Renal pelvis (tissue), 12 donors: ENCODE measurements around the gene TMEM214. TPM values are rescaled to one million over a fixed set of nuclear protein-coding genes. Genes with fewer than 3 reads are reported as not detected.

Experiments
- DNase-seq: peaks from one replicate; pipeline ENCODE4 v3.0.0-alpha.2; 2013
- long read RNA-seq, 16 experiments: transcript quantifications; one replicate each; lab custom pipeline, GENCODE V29; 2026
- polyA plus RNA-seq, 3 donors: library from polyadenylated mRNA; unstranded; fragments of 120-200 nt; gene quantifications; one replicate each; pipeline ENCODE4 v1.2.1, GENCODE V29; 2013; ENCODE audit not compliant: insufficient read length in 3 of 3

The TMEM214 gene, protein sequence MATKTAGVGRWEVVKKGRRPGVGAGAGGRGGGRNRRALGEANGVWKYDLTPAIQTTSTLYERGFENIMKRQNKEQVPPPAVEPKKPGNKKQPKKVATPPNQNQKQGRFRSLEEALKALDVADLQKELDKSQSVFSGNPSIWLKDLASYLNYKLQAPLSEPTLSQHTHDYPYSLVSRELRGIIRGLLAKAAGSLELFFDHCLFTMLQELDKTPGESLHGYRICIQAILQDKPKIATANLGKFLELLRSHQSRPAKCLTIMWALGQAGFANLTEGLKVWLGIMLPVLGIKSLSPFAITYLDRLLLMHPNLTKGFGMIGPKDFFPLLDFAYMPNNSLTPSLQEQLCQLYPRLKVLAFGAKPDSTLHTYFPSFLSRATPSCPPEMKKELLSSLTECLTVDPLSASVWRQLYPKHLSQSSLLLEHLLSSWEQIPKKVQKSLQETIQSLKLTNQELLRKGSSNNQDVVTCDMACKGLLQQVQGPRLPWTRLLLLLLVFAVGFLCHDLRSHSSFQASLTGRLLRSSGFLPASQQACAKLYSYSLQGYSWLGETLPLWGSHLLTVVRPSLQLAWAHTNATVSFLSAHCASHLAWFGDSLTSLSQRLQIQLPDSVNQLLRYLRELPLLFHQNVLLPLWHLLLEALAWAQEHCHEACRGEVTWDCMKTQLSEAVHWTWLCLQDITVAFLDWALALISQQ
- polyA plus RNA-seq = 10 to 100 TPM; 62.3 to 68.9 (median 66.7) TPM
- long read RNA-seq, donor 1, transcript TMEM214-201 (17 exons, 2,990 nt) = major isoform, 7 of 9 reads
- long read RNA-seq, donor 1, partial matches to known transcripts = 0 of 9 reads
- long read RNA-seq, donor 1, other reads (novel, unspliced or antisense) = 0 of 9 reads
- long read RNA-seq, donor 2, transcript TMEM214-208 (3 exons, 1,967 nt) = minor isoform, 5 of 25 reads
- long read RNA-seq, donor 2, transcript TMEM214-201 (17 exons, 2,990 nt) = major isoform, 7 of 25 reads
- long read RNA-seq, donor 2, transcript TMEM214-210 (2 exons, 900 nt) = minor isoform, 5 of 25 reads
- long read RNA-seq, donor 2, partial matches to known transcripts = 8 of 25 reads
- long read RNA-seq, donor 2, other reads (novel, unspliced or antisense) = 0 of 25 reads
- long read RNA-seq, donor 3, partial matches to known transcripts = 0 of 8 reads
- long read RNA-seq, donor 3, other reads (novel, unspliced or antisense) = 0 of 8 reads
- long read RNA-seq, donor 4, partial matches to known transcripts = 0 of 8 reads
- long read RNA-seq, donor 4, other reads (novel, unspliced or antisense) = 0 of 8 reads
- long read RNA-seq, donor 5, partial matches to known transcripts = 0 of 5 reads
- long read RNA-seq, donor 5, other reads (novel, unspliced or antisense) = 0 of 5 reads
- long read RNA-seq, donor 6, partial matches to known transcripts = 36 of 42 reads
- long read RNA-seq, donor 6, other reads (novel, unspliced or antisense) = 0 of 42 reads
- long read RNA-seq, donor 7, transcript TMEM214-201 (17 exons, 2,990 nt) = major isoform, 5 of 56 reads
- long read RNA-seq, donor 7, transcript TMEM214-208 (3 exons, 1,967 nt) = major isoform, 5 of 56 reads
- long read RNA-seq, donor 7, partial matches to known transcripts = 41 of 56 reads
- long read RNA-seq, donor 7, other reads (novel, unspliced or antisense) = 0 of 56 reads
- long read RNA-seq, donor 8, partial matches to known transcripts = 7 of 10 reads
- long read RNA-seq, donor 8, other reads (novel, unspliced or antisense) = 0 of 10 reads
- long read RNA-seq, donor 9, partial matches to known transcripts = 0 of 6 reads
- long read RNA-seq, donor 9, other reads (novel, unspliced or antisense) = 0 of 6 reads
- long read RNA-seq, donor 10, transcript TMEM214-201 (17 exons, 2,990 nt) = major isoform, 6 of 10 reads
- long read RNA-seq, donor 10, partial matches to known transcripts = 0 of 10 reads
- long read RNA-seq, donor 10, other reads (novel, unspliced or antisense) = 0 of 10 reads
- long read RNA-seq, donor 11, partial matches to known transcripts = 6 of 7 reads
- long read RNA-seq, donor 11, other reads (novel, unspliced or antisense) = 0 of 7 reads
- long read RNA-seq, donor 12, transcript TMEM214-201 (17 exons, 2,990 nt) = major isoform, 9 of 30 reads
- long read RNA-seq, donor 12, partial matches to known transcripts = 16 of 30 reads
- long read RNA-seq, donor 12, other reads (novel, unspliced or antisense) = 0 of 30 reads
- long read RNA-seq, donor 13, partial matches to known transcripts = 29 of 33 reads
- long read RNA-seq, donor 13, other reads (novel, unspliced or antisense) = 0 of 33 reads
- long read RNA-seq, donor 14 = 0 reads
- long read RNA-seq, donor 15, transcript TMEM214-201 (17 exons, 2,990 nt) = major isoform, 14 of 52 reads
- long read RNA-seq, donor 15, partial matches to known transcripts = 34 of 52 reads
- long read RNA-seq, donor 15, other reads (novel, unspliced or antisense) = 0 of 52 reads
- long read RNA-seq, donor 16, transcript TMEM214-208 (3 exons, 1,967 nt) = major isoform, 5 of 11 reads
- long read RNA-seq, donor 16, partial matches to known transcripts = 0 of 11 reads
- long read RNA-seq, donor 16, other reads (novel, unspliced or antisense) = 0 of 11 reads

DNA sequence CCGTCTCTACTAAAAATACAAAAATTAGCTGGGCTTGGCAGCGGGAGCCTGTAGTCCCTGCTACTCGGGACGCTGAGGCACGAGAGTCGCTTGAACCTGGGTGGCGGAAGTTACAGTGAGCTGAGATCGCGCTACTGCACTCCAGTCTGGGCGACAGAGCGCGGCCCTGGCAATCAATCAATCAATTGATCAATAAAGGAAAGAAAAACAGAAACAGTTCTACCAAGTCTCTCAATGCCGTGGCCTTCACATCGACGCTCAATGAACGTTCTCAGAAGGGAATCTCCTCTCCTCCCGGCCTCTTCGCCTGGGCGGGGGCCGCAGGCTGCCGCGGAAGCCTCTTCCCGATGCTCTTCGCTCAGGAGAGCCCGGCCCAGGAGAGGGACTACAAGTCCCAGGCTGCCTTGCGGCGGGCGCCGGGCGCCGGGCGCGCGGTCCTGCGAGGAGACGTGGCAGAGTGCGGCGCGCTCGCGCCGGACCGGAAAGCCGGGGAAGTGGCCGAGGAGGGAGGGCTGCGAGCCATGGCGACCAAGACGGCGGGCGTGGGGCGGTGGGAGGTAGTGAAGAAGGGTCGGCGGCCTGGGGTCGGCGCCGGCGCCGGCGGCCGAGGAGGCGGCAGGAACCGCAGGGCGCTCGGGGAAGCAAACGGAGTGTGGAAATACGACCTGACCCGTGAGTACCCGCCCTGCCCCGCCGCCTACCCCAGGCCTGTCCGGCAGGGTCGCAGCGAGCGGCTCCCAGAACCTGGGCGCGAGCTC lies at the start of gene TMEM214:
Gene TMEM214, plus strand, starts transcription at position 471 of the 758 bp plus-strand sequence. Its CDS starts 51 bp downstream, at position 522.
- peak; percentile 78 for DNase-seq

- DNase-seq = no peak
Observed at GRCh38 chr2:26983746-26984145, 49.0 kb upstream of the TMEM214 start.

GRCh38 chr2:26985807-26986206 lies 47.0 kb upstream of the TMEM214 start:
- DNase-seq = no peak

DNA sequence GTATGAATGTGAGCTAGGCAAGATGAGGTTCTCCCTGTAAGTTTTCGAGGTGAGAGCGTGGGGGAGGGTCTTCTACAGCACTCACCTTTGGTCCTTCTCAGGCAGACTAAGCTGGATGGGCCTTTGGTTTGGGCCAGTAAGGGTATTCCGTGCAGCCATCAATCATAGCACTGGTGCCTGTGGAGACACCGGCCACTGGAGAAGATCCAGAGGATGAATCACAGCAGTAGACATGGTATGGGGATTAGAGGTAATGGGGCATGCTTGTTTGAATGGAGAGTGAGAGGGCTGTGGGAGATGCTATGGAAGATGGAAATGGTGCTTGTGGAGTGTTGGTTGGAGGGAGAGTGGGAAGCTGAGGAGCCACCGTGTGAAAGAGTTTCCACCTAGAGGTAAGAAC lies 46.2 kb upstream of the TMEM214 start:
- DNase-seq = no peak

GRCh38 chr2:26988058-26988860 lies 44.5 kb upstream of the TMEM214 start:
- DNase-seq = no peak

- no peak for DNase-seq
Observed at GRCh38 chr2:26989156-26989555, 43.6 kb upstream of the TMEM214 start.

DNA sequence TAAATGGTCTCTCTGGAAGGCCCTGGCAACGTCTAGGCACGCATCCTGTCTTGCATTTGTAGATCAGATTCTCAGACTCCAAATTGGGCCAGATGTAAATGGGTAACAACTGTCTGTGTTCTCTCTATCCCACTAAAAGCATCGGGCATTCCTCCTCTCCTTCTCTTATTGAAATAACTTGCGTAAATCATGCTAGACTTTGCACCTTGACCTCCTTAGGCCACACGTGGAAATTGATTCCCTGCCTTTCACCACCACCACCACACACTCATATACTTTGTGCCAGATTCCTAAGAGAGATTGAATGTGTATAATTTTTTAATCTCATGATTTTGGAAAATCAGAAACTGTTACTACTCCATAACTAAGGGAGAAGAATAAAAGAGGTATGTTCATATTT lies 41.0 kb upstream of the TMEM214 start:
- no peak for DNase-seq

DNA sequence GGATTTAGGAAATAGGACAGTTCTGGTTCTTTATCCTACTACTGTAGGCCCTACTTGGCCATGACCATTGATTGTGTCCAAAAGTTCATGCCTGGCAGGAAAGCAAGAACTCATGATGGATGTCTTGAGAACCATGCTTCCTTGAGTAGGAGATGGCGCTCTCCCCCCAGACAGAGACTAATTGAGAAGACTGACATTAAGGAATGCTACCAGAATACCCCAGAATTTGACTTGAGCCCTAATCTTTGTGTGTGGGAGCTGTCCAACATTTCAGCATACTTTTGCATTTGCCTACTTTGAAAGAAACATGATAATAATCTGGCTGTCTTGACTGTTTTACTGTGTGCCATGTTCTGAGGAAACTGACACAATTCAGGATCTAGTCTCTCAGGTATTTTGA lies 39.0 kb upstream of the TMEM214 start:
- DNase-seq = peak; percentile 12

DNA sequence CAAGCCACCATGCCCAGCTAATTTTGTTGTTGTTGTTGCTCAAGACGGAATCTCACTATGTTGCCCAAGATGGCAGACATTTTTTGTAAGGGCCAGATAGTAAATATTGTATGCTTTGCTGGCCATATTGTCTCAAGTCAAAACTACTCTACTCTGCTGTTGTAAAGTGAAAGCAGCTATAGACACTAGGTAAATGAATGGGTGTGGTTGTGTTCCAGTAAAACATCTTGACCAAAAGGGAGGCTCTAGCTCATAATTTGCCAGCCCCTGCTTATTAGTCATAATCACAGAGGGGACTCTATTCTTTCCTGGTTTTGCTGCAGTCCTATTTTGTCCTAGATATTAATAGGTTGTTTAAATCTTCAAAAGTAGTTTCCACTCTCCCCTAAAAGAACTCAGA lies 37.8 kb upstream of the TMEM214 start:
- no peak for DNase-seq

DNA sequence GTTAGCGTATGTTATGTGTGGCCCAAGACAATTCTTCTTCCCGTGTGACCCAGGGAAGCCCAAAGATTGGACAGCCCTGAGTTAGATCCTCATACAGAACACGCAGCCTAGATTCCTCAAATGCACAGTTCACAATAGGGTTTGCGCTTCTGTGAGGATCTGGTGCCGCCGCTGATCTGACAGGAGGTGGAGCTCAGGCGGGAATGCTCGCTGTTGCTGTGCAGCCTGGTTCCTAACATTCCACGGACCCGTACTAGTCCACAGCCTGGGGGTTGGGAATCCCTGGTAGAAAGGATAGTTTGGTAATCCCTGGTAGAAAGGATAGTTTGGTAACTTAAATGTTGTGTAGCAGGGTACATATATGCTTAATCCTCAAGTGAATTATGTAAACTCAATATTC lies 35.4 kb upstream of the TMEM214 start:
- no peak for DNase-seq

DNA sequence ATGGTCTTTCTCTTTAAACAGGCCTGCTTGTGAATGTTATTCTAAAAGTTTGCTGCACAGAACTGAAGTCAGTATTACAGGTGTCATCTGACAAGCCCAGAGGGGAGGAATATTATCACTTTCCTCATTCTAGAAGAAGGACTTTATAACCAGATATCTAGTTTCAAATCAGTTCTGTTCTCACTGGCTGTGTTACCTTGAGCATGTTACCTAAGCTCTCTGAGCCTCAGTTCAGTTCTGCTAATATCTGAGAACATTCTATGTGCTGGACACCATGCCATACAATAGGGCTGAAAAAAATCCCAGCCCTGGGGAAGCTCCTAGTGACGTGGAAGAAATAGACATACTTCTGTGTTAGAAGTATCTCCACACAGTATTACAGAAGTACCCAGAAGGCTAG lies 34.4 kb upstream of the TMEM214 start:
- no peak for DNase-seq

DNA sequence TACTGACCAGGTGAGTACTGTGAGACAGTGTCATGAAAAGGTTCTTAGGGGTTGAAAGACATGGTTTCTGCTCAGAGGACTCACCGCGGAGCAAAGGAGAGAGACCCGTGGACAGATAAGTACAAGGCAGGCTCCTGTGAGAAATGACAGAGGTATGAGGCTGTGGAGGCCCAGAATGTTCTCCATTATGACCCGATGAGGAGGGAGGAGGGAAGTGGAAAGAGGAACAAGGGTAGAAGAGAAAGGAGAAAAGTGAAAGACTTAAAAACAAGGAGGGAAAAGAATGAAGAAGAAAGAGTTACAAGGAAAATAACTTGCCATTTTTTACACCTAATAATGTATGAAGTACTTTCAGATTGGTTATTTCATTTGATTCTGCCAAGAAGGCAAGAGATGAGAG lies 32.5 kb upstream of the TMEM214 start:
- DNase-seq = no peak

- no peak for DNase-seq
Observed at GRCh38 chr2:27000995-27001394, 31.8 kb upstream of the TMEM214 start.

DNA sequence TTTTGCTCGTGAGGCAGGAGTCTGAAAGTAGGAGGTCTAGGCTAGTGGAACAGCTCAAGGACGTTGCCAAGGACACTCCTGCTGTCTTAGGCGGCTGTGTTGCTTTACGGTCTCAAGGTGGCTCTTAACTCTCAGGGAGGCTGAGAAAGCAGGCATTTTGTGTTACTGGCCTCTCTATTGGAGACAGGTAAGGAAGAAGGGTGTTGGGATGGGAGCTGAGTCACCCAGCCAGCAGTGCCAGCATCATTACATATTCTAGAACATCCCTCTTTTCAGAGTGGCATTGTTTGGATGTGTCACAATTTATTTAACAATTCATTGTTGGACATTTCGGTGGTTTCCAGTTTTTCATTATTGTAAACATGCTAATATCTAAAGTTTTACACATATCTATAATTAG lies 30.8 kb upstream of the TMEM214 start:
- no peak for DNase-seq

DNA sequence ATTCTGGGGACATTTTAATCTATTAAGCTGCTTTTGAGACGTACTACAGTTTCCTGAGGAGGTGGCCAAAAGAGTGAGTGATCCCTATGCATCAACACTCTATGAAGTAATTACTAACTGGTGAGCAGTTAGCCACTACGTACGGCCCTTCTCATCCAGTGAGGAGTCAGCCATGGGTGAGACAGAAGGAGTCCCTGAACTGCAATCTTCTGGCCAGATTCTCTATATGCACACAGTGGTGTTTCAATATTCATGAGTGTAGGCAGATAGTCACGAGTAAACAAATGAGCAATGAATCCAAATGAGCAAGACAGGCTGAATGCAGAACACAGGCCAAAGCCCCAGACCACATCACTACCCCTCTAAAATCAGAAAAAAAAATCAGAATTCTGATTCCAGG lies 29.8 kb upstream of the TMEM214 start:
- DNase-seq = no peak

- DNase-seq = no peak
Observed at GRCh38 chr2:27003857-27004256, 28.9 kb upstream of the TMEM214 start.

DNA sequence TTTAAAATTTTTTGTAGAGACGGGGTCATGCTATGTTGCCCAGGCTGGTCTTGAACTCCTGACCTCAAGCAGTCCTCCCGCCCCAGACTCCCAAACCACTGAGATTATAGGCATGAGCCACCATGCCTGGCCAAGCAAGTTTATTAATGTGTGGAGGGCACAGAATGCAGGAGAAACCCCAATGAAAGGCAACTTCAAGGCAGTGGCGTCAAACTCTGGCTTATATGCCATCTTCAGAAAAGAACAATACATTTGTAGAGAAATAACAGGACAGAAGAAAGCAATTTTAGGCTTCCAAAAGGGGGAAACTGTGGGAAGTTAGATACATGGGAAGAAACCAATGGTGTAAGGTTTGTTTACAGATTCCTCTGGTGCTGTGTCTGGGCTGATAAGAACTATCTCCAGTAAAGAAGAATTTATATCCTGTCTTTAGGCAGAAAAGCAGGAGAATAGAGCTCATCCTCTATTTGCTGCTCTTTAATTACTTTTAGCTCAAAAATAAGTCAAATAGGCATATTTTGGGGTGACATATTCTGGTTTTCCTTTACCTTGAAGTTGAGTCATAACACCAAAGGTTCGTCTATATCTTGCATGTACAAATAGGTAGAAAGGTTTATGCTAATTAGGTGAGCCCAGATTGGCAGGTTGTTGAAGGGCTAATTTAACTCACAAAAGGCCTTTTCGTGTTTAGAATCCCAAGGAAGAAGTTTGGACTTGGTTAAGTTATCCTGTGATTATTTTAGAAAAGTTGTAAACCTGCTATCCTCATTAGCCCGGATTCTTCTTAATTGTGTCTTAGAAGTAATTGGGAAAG lies 26.0 kb upstream of the TMEM214 start:
- DNase-seq = no peak
